Heart right ventricle (tissue), 16 donors: ENCODE measurements around the gene SHOC1. TPM values are rescaled to one million over a fixed set of nuclear protein-coding genes. Genes with fewer than 3 reads are reported as not detected.

Source experiments
- ATAC-seq, 8 donors: fragments of 200-7000 bp; cut with Tn5 transposase; one replicate each; pipeline ENCODE4 v1.9.1; 2020; ENCODE audit warnings: mild to moderate bottlenecking in 8 of 8, moderate library complexity in 8 of 8, moderate number of reproducible peaks in 1 of 8
- DNase-seq, 2 donors: peaks; one replicate each; pipeline ENCODE4 v3.0.0-alpha.2; 2020
- H3K27ac ChIP-seq, 10 donors: fragments of 200-600 bp; sonication (generic) in 2 of 10; one replicate each; pipeline versions ENCODE4 v1.5.0 to v1.8.0; 2020 to 2022; ENCODE audit warnings: mild to moderate bottlenecking in 3 of 10
- H3K27me3 ChIP-seq, 7 donors: fragments of 200-600 bp; one replicate each; pipeline ENCODE4 v1.8.0; 2021 to 2022; ENCODE audit warnings: mild to moderate bottlenecking in 2 of 7
- H3K36me3 ChIP-seq, 9 donors: fragments of 200-600 bp; sonication (generic) in 1 of 9; one replicate each; pipeline versions ENCODE4 v1.5.0 to v1.8.0; 2020 to 2022; ENCODE audit warnings: mild to moderate bottlenecking in 2 of 9
- H3K4me1 ChIP-seq, 9 donors: fragments of 200-600 bp; sonication (generic) in 1 of 9; one replicate each; pipeline versions ENCODE4 v1.5.0 to v1.8.0; 2020 to 2022; ENCODE audit warnings: mild to moderate bottlenecking in 4 of 9
- H3K4me3 ChIP-seq, 10 donors: fragments of 200-600 bp; sonication (generic) in 2 of 10; one replicate each; pipeline versions ENCODE4 v1.5.0 to v1.8.0; 2020 to 2022; ENCODE audit warnings: mild to moderate bottlenecking in 7 of 10, moderate library complexity in 2 of 10
- H3K9me3 ChIP-seq, 11 donors: fragments of 200-600 bp in 10 of 11; sonication (generic) in 2 of 11; one replicate each; pipeline versions ENCODE4 v1.5.0 to v1.8.0; 2013 to 2022; ENCODE audit warnings: mild to moderate bottlenecking in 2 of 11, control low read depth in 1 of 11, moderate library complexity in 1 of 11
- WGBS, 2 donors: extraction: QIAGEN DNeasy Blood & Tissue Kit; methylation state at CpG; one replicate each; pipeline ENCODE4 v1.1.7; 2013; ENCODE audit warnings: inconsistent platforms in 1 of 2; 5-methylcytosine and 5-hydroxymethylcytosine counted together
- intact Hi-C, 10 donors: fragments of 100-400 bp; cut with DNase I; formaldehyde crosslinking; loops; one replicate each; pipeline versions ENCODE4 v1.11.1 to v1.14.2; 2022
- polyA plus RNA-seq, 2 donors: library from polyadenylated mRNA; stranded (reverse); fragments of 200-250 nt; gene quantifications; one replicate each; pipeline ENCODE4 v1.2.3, GENCODE V29; 2013
- total RNA-seq, 10 donors: library from RNA; stranded (reverse); fragmentation: NEBNext Ultra II Directional in 3 of 10; extraction: Animal tissue kit (Norgen Biotek cat#: 25700) in 3 of 10; gene quantifications; one replicate each; pipeline versions ENCODE4 v1.2.1 to v1.2.4, GENCODE V29; 2021 to 2023
- TF ChIP-seq, protein P1 (sequence below), 9 donors: fragments of 200-600 bp; sonication (generic) in 2 of 9; IDR thresholded peaks; one replicate each; pipeline versions ENCODE4 v1.5.0 to v1.8.0; 2021 to 2022; ENCODE audit warnings: antibody characterized with exemption in 9 of 9, mild to moderate bottlenecking in 5 of 9, moderate library complexity in 1 of 9
- donor health status: Arrhythmogenic right ventricular cardiomyopathy.
- donor health status: ischemic (EF 13 %, LVEDD 7.1; RV severe dilation, severe dysfunction).
- donor health status: healthy with polysubstance abuse.
- donor health status: DM: no; HTN: yes; CAD: no.
- donor health status: DM: no; HTN: no; CAD: no.
- donor health status: ischemic (EF 25% LVEDD 6.9; RV normal size, moderate dysfunction).
- donor health status: ischemic (EF 25% LVEDD 5.7; RV mildly dilated, moderate dysfunction).
- donor health status: healthy.
- donor health status: DM: yes; HTN: yes; CAD: no.
- donor health status: Ischemic cardiomyopathy.
- donor health status: ischemic (EF 35%, LVEDD 5.7; RV mildly dilated, moderate dysfunction).
- donor health status: nonischemic (EF 11% LVEDD 7.7; RV severe dilation, severe dysfunction).
- donor health status: DM: yes; HTN: yes; CAD: no.
- donor health status: PGD.
- donor health status: ischemic (EF 29% LVEDD 5.4; RV normal size, mild dysfunction).
- donor health status: nonischemic (EF 23%, LVEDD 6.1; RV moderate dilation, normal function).

The SHOC1 gene
- total and polyA plus RNA-seq, 12 donors: not detected

DNA sequence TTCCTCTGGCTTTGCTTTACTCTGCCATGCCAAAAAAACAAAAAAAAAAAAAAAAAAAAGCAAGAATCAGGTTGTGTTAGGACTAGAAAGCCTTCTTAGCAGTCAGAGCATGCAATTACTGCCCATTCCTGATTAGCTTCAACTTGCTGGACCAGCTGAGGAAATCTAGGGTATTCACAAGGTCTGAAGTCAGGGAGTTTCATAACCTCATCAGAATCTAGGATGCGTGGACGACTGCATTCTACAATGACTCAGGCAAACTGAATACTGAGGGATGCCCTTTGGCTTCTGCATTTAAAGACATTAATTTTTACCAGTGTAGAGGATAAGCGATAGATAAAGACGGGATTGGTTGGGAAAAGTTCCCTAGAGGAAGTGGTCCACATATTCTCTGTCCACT lies 39.2 kb upstream of the SHOC1 start:
- no peak for ATAC-seq

DNA sequence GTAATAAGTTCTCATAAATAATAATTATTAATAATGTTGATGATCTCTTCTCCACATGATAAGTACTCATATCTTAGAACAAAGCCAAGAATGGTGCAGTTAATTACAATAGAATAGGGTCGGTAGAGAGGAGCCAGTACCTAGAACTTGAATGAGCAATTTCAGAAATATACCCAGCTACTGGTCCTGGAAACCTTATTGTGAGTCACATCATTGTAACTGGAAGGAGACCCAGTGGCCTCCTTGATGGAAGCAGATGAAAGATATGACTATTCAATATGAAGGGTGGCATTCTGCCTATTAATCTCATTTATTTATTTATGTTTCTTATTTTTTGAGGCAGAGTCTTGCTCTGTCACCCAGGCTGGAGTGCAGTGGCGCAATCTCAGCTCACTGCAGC lies 37.7 kb upstream of the SHOC1 start:
- H3K9me3 ChIP-seq: no peaks in the 10 kb centered on the region
- WGBS, 2 donors: 95 to 96% methylated on average over 2 of the region's 2 CpGs
- no peaks in the 10 kb centered on the region for H3K36me3 ChIP-seq
- H3K4me3 ChIP-seq: no peak overlapping the region
- no peaks in the 10 kb centered on the region for H3K4me1 ChIP-seq
- H3K27ac ChIP-seq: no peak overlapping the region
- intact Hi-C loops: no loop called here
- DNase-seq: no peak
- no peak for ATAC-seq
- TF ChIP-seq, protein P1, sequence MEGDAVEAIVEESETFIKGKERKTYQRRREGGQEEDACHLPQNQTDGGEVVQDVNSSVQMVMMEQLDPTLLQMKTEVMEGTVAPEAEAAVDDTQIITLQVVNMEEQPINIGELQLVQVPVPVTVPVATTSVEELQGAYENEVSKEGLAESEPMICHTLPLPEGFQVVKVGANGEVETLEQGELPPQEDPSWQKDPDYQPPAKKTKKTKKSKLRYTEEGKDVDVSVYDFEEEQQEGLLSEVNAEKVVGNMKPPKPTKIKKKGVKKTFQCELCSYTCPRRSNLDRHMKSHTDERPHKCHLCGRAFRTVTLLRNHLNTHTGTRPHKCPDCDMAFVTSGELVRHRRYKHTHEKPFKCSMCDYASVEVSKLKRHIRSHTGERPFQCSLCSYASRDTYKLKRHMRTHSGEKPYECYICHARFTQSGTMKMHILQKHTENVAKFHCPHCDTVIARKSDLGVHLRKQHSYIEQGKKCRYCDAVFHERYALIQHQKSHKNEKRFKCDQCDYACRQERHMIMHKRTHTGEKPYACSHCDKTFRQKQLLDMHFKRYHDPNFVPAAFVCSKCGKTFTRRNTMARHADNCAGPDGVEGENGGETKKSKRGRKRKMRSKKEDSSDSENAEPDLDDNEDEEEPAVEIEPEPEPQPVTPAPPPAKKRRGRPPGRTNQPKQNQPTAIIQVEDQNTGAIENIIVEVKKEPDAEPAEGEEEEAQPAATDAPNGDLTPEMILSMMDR (IDR thresholded peaks at IDR 0.05): no peak
- no peaks in the 10 kb centered on the region for H3K27me3 ChIP-seq

More for the DNA sequence above, 39.2 kb upstream of the SHOC1 start:
- H3K27ac ChIP-seq: no peak overlapping the region
- no peaks in the 10 kb centered on the region for H3K9me3 ChIP-seq
- H3K4me1 ChIP-seq: peaks cover 0 to 9% (median 5%) of the 10 kb centered on the region in 9 donors
- intact Hi-C loops: no loop called here
- H3K4me3 ChIP-seq: no peak overlapping the region
- no peaks in the 10 kb centered on the region for H3K27me3 ChIP-seq
- no peaks in the 10 kb centered on the region for H3K36me3 ChIP-seq
- DNase-seq: no peak
- TF ChIP-seq, protein P1 (IDR thresholded peaks at IDR 0.05): no peak
- 86 to 93% methylated on average over 4 of the region's 4 CpGs for WGBS, 2 donors

DNA sequence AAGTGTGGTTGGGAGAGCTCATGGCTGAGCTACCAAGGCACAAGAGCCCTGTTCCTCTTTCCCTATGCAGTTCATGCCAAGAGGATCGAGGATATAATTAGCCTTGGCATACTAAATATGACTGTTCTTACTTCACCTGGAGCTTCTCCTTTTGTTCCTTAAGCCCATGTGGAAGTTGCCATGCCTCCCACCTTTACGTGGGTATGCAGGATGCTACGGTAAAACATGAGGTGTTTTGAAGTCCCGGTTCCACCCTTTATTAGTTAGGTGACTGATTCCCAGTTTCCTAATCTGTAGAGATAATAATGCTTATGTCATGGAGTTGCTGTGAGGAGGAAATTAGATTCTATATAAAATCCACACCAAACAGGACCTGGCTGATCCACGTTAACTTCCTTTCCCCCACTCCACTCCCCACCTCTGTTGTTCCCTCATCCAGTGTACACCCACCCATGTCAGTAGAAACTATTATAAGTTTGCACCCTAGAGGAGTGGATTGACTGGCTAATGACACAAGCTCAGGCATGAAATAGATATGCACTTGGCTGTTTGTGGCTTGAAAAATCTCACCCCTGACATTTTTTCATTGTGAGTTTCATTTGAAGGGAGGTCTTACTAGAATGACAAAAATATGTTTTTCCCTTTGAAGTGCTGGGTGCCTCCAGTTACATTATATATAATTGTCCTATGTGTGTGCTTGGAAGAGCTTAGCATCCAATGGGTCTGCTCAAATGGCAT lies 36.8 kb upstream of the SHOC1 start:
- H3K36me3 ChIP-seq: no peaks in the 10 kb centered on the region
- no peaks in the 10 kb centered on the region for H3K27me3 ChIP-seq
- WGBS, 2 donors: 70 to 79% methylated on average over 5 of the region's 5 CpGs
- TF ChIP-seq, protein P1 (IDR thresholded peaks at IDR 0.05): no peak
- no peaks in the 10 kb centered on the region for H3K4me1 ChIP-seq
- intact Hi-C loops: no loop called here
- no peak for ATAC-seq
- no peaks in the 10 kb centered on the region for H3K9me3 ChIP-seq
- DNase-seq: no peak
- H3K27ac ChIP-seq: no peak overlapping the region
- H3K4me3 ChIP-seq: no peak overlapping the region

DNA sequence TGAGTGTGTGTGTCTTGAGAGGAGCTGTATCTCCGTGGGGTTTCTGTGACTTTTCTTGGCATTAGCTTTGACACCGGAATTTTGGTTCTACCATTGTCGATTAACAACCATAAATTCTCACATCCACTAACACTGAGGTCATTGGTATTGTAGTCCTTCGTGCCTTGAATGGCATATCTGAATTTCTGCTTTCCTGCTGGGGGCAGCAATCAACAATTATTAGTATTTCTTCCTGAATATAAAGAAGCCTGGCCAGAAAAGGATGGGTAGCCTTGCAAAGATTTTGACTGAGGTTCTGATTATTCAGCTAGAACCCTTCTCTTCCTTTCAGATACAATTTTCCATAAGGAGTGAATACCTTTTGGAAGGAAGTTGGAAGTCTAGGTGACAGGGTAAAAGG lies 33.5 kb upstream of the SHOC1 start:
- TF ChIP-seq, protein P1 (IDR thresholded peaks at IDR 0.05): peak in 5 of 9 donors; percentile 10 to 35 (median 22)
- 49 to 71% methylated on average over 4 of the region's 4 CpGs for WGBS, 2 donors
- DNase-seq (no peak), ATAC-seq (no peak)
- H3K27ac ChIP-seq: no peak overlapping the region
- H3K4me3 ChIP-seq: no peak overlapping the region
- intact Hi-C loops: loop anchor here in 1 of 10 donors (2.0 kb wide), 1 partner anchor 249 kb away; no protein-coding TSS in a partner anchor
- no peaks in the 10 kb centered on the region for H3K27me3 ChIP-seq
- no peaks in the 10 kb centered on the region for H3K36me3 ChIP-seq
- H3K4me1 ChIP-seq: no peaks in the 10 kb centered on the region
- H3K9me3 ChIP-seq: no peaks in the 10 kb centered on the region
